ENCODE data around the gene CEACAM20.

The CEACAM20 gene

DNA sequence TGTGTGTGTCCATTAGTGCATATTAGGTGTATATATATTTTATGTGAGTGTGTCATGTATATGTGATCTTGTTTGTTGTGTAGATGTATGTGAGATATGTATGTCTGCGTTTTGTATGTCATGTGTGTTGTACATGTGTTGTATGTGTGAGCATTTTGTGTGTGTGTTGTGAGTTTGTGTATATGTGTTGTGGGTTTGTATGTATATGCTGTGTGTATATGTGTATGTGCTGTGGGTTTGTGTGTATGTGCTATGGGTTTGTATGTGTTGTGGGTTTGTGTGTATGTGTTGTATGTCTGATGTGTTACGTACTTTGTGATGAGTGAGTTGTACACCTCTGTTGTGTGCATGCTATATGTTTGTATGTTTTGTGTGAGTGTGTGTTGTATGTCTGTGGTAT, 8.1 kb downstream of the CEACAM20 start:
- TF ChIP-seq, protein P1, sequence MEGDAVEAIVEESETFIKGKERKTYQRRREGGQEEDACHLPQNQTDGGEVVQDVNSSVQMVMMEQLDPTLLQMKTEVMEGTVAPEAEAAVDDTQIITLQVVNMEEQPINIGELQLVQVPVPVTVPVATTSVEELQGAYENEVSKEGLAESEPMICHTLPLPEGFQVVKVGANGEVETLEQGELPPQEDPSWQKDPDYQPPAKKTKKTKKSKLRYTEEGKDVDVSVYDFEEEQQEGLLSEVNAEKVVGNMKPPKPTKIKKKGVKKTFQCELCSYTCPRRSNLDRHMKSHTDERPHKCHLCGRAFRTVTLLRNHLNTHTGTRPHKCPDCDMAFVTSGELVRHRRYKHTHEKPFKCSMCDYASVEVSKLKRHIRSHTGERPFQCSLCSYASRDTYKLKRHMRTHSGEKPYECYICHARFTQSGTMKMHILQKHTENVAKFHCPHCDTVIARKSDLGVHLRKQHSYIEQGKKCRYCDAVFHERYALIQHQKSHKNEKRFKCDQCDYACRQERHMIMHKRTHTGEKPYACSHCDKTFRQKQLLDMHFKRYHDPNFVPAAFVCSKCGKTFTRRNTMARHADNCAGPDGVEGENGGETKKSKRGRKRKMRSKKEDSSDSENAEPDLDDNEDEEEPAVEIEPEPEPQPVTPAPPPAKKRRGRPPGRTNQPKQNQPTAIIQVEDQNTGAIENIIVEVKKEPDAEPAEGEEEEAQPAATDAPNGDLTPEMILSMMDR (IDR thresholded peaks at IDR 0.05; ENCODE audit: low read depth, low read length, missing control alignments): no peak
- no peak overlapping the region for H3K4me3 ChIP-seq (ENCODE audit: low read depth, low read length)
- in situ Hi-C loops (cut with HindIII; ENCODE audit: low sequenced_read_pairs): no loop called here
- no peak for DNase-seq (ENCODE audit: low read depth)

DNA sequence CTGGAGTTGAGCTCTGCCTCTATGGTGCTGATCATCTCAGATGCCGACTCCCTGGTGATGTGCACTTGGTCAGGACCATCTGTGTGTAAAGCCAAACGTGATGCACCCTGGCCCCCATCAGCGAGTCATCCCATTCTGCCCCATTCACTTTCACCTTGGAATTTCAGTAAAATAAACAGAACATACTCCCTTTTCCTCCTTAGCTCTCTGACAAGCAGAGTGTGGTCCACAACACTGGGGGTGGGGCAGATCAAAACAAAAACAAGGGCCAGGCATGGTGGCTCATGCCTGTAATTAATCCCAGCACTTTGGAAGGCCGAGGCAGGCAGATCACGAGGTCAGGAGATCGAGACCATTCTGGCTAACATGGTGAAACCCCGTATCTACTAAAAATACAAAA, 12.3 kb downstream of the CEACAM20 start:
- H3K4me3 ChIP-seq (ENCODE audit: low read depth, low read length): no peak overlapping the region
- no peak for DNase-seq (ENCODE audit: low read depth)
- in situ Hi-C loops (cut with HindIII; ENCODE audit: low sequenced_read_pairs): no loop called here
- TF ChIP-seq, protein P1 (IDR thresholded peaks at IDR 0.05; ENCODE audit: low read depth, low read length, missing control alignments): no peak

DNA sequence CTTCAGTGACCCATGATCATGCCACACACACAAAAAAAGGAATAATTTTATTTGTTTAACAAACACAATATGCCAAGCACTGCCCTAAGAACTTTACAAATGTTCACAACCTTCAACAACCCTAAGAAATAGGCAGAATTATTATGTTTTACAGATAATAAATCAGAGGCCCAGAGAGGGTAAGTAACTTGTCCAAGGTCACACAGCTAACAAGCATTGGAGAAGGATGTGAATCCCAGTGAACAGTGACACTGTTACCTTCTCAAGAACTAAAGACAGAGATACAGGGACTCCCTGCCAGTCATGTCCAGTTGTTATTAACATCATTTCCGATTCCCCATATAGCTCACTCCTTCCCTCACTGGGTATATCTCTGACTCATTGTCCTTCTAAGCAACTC, 13.6 kb downstream of the CEACAM20 start:
- in situ Hi-C loops (cut with HindIII; ENCODE audit: low sequenced_read_pairs): no loop called here
- TF ChIP-seq, protein P1 (IDR thresholded peaks at IDR 0.05; ENCODE audit: low read depth, low read length, missing control alignments): no peak
- no peak for DNase-seq (ENCODE audit: low read depth)
- H3K4me3 ChIP-seq (ENCODE audit: low read depth, low read length): no peak overlapping the region

DNA sequence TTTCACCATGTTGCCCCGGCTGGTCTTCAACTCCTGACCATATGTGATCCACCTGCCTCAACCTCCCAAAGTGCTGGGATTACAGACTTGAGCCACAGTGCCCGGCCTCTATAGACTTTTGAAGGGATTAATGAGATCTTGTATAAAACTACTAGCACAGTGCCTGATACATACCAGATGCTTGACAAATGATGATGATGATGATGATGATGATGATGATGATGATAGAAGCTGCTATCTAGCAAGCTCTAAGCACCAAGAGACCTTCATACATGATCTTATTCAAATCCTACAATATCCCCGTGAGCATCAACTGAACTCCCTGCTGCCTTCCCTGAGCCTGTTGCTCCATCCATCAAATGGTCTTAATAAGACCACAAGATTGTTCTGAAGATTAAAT, 14.4 kb downstream of the CEACAM20 start:
- no peak for DNase-seq (ENCODE audit: low read depth)
- in situ Hi-C loops (cut with HindIII; ENCODE audit: low sequenced_read_pairs): no loop called here
- TF ChIP-seq, protein P1 (IDR thresholded peaks at IDR 0.05; ENCODE audit: low read depth, low read length, missing control alignments): no peak
- H3K4me3 ChIP-seq (ENCODE audit: low read depth, low read length): no peak overlapping the region

DNA sequence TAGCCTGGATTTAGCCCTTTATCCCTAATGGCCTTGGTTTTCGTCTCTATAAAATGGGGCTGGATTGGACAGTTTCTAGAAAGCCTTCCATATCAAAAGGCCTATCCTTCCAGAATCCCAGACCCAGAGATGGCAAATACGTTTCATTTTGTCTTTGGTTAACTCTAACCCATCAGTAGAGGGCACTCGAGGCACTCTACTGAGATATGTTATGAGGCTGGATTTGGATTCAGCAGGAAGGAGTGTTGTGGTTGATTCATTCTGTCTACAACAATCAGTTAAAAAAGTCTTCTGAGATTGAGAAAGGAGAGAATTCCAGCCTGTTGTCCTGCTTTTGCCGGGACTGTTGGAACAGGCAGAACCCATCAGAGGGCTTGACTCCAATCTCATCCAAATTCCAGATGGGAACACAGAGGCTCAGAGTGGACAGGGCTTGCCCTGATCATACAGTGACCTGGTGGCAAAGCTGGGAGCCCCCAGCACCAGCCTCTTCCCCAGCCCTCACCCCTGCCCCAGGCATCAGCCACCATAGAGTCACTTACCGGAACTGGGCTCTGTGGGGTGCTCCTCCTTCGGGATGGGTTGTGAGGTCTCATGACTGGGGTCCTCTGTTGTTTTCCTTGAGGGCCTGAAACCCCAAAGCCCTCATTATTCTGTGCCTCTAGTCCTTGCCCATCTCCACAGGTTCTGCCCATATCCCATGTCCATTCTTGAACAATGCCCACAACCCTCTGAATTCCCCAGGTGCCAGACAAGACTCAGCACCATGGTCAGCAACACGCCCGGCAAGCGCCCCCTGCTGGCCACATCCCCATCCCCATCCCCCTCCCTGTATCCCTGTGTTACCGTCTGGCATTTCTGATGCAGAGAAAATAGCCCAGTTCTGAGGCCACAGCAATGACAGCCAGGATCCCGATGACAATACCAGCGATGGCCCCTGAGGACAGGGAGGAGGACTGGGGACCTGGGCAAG, 16.9 kb downstream of the CEACAM20 start:
- no peak overlapping the region for H3K4me3 ChIP-seq (ENCODE audit: low read depth, low read length)
- in situ Hi-C loops (cut with HindIII; ENCODE audit: low sequenced_read_pairs): no loop called here
- TF ChIP-seq, protein P1 (IDR thresholded peaks at IDR 0.05; ENCODE audit: low read depth, low read length, missing control alignments): peak; percentile 40
- peak; percentile 33 for DNase-seq (ENCODE audit: low read depth)

DNA sequence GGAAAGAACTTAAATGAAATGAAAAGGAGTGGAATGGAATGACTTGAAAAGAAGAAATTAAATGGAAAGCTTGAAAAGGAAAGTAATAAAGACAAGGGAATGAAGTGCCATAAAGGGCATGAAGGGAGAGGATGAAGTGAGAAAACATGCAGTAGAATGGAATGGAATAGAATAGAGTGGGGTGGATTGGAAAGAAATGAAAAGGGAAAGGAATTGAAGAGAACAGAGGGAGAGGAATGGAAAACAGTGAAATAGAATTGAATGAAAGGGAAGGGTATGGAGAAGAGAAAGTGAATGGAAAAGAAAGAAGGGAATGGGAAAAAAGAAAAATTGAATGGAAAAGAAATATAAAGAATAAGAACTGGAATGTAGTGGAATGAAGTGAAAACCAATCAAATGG, 20.0 kb downstream of the CEACAM20 start:
- TF ChIP-seq, protein P1 (IDR thresholded peaks at IDR 0.05; ENCODE audit: low read depth, low read length, missing control alignments): no peak
- H3K4me3 ChIP-seq (ENCODE audit: low read depth, low read length): no peak overlapping the region
- in situ Hi-C loops (cut with HindIII; ENCODE audit: low sequenced_read_pairs): no loop called here
- DNase-seq (ENCODE audit: low read depth): no peak
